Esophagus squamous epithelium (tissue), 5 donors: ENCODE data around the gene FUT9. TPM values are rescaled to one million over a fixed set of nuclear protein-coding genes. Genes with fewer than 3 reads are reported as not detected.

Experiments
- DNase-seq: peaks from one replicate; lab custom pipeline; 2025; lab: John Stamatoyannopoulos, UW
- H3K27ac ChIP-seq, 4 donors: fragments of 200-600 bp; sonication (generic); one replicate each; pipeline ENCODE4 v1.5.1; 2016 to 2019; ENCODE audit warnings: mild to moderate bottlenecking in 1 of 4
- H3K27me3 ChIP-seq, 4 donors: fragments of 200-600 bp; sonication (generic); 1 replicate in 3 of 4; 2 replicates in 1 of 4; pipeline versions ENCODE4 v1.5.1 to v1.6.0; 2017 to 2021; ENCODE audit warnings: antibody characterized with exemption in 1 of 4
- H3K36me3 ChIP-seq, 3 donors: fragments of 200-600 bp; sonication (generic); one replicate each; pipeline ENCODE4 v1.5.1; 2016 to 2019
- H3K4me1 ChIP-seq, 3 donors: fragments of 200-600 bp; sonication (generic); one replicate each; pipeline ENCODE4 v1.5.1; 2017 to 2019
- H3K4me3 ChIP-seq, 4 donors: fragments of 200-600 bp; sonication (generic); 1 replicate in 3 of 4; 2 replicates in 1 of 4; pipeline ENCODE4 v1.5.1; 2016 to 2019; ENCODE audit warnings: mild to moderate bottlenecking in 2 of 4, moderate library complexity in 1 of 4
- H3K9me3 ChIP-seq, 3 donors: fragments of 200-600 bp; sonication (generic); one replicate each; pipeline ENCODE4 v1.5.1; 2016 to 2019
- CTCF ChIP-seq, 6 experiments: fragments of 450-650 bp in 4 of 6; fragments of 200-600 bp in 2 of 6; sonication (generic) in 2 of 6; IDR thresholded peaks; one replicate each; pipeline ENCODE4 v1.5.1; 2016 to 2019; ENCODE audit warnings: antibody characterized with exemption in 6 of 6, mild to moderate bottlenecking in 4 of 6, moderate library complexity in 4 of 6
- POLR2A ChIP-seq, 4 donors: fragments of 450-650 bp; IDR thresholded peaks; one replicate each; pipeline ENCODE4 v1.6.1; 2017; ENCODE audit warnings: antibody characterized with exemption in 4 of 4, mild to moderate bottlenecking in 4 of 4, moderate library complexity in 3 of 4
- WGBS, 2 donors: methylation state at CpG; one replicate each; pipeline ENCODE4 v1.1.5; 2018; 5-methylcytosine and 5-hydroxymethylcytosine counted together
- intact Hi-C: fragments of 100-400 bp; cut with DNase I; formaldehyde crosslinking; loops from one replicate; pipeline ENCODE4 v1.15.0; 2022
- total RNA-seq, 4 donors: library from RNA; depleted of rRNA; stranded (reverse); fragments of >200 nt; gene quantifications; one replicate each; pipeline ENCODE4 v1.1.0, GENCODE V29; 2016
- donor health status: DM: yes; HTN: yes; CAD: no.

The FUT9 gene
- total RNA-seq, 4 donors from 2014 or later = not detected

GRCh38 chr6:96211341-96211740 is 195.6 kb downstream of the FUT9 start:
- TF ChIP-seq CTCF (IDR thresholded peaks at IDR 0.05) (no peak), POLR2A (IDR thresholded peaks at IDR 0.05) (no peak)
- no peaks in the 10 kb centered on the region for H3K9me3 ChIP-seq
- H3K4me1 ChIP-seq = no peaks in the 10 kb centered on the region
- H3K4me3 ChIP-seq = no peak overlapping the region
- DNase-seq = no peak
- WGBS, 2 donors = 54 to 63% methylated on average over 2 of the region's 2 CpGs
- no peaks in the 10 kb centered on the region for H3K27me3 ChIP-seq
- no peak overlapping the region for H3K27ac ChIP-seq
- intact Hi-C loops = no loop called here
- H3K36me3 ChIP-seq = no peaks in the 10 kb centered on the region

DNA sequence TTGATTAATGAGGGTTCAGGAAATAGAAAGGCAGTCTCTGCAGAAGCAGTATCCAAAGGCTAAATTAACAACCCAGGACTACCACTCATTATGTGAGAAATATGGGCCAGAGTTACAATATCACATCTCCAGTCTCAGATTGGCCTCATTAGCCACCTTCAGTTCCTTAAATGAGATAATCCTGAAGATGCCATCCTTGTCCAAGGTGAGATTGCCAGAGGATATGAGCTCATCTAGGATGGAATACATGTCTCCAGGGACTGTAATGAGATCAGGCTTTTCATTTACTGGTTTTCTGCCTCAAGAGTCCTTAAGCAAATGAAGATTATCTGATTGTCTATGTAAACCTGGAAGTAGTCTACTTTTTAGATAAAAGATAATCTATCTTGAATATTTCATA is 196.3 kb downstream of the FUT9 start:
- Histone ChIP-seq H3K4me1 (no peaks in the 10 kb centered on the region), H3K27ac (no peak overlapping the region), H3K27me3 (no peaks in the 10 kb centered on the region), H3K4me3 (no peak overlapping the region), H3K9me3 (no peaks in the 10 kb centered on the region), H3K36me3 (no peaks in the 10 kb centered on the region)
- TF ChIP-seq POLR2A (IDR thresholded peaks at IDR 0.05) = no peak
- TF ChIP-seq CTCF (IDR thresholded peaks at IDR 0.05) = no peak
- no peak for DNase-seq
- intact Hi-C loops = no loop called here

DNA sequence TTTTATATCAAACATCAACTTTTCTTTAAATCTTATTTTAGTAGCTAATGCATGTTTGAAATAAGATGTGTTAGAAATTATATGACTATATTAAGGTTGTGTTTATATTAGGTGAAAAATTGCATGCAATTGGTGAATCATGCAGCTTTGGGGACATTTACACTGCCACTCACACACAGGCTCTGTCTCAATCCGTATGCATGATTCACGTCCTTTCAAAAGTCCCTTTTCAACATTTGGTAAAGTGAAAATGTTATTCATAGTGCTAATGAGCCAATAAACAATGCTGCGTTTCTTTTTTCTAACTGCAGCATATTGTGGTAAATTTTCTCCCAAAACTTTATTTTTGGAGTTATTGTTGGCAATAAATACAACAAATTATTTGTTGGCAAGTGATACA is 198.0 kb downstream of the FUT9 start:
- Histone ChIP-seq H3K4me1 (no peaks in the 10 kb centered on the region), H3K27ac (no peak overlapping the region), H3K9me3 (no peaks in the 10 kb centered on the region), H3K36me3 (no peaks in the 10 kb centered on the region), H3K27me3 (no peaks in the 10 kb centered on the region), H3K4me3 (no peak overlapping the region)
- intact Hi-C loops = no loop called here
- TF ChIP-seq POLR2A (IDR thresholded peaks at IDR 0.05) (no peak), CTCF (IDR thresholded peaks at IDR 0.05) (no peak)
- WGBS, 2 donors = 55 to 67% methylated on average over 3 of the region's 3 CpGs
- no peak for DNase-seq

DNA sequence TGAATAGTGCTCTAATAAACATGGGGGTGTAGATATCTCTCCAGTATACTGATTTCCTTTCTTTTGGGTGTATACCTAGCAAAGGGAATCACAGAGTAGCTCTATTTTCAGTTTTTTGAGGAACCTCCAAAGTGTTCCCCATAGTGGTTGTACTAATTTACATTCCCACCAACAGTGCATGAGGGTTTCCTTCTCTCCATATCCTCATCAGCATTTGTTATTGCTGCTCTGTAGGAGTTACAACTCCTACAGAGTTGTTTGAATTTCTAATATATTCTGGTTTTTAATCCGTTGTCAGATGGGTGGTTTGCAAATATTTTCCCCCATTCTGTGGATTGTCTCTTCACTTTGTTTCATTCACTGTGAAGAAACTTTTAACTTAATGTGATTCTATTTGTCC is 207.9 kb downstream of the FUT9 start:
- H3K27ac ChIP-seq = no peak overlapping the region
- H3K36me3 ChIP-seq = no peaks in the 10 kb centered on the region
- H3K9me3 ChIP-seq = no peaks in the 10 kb centered on the region
- intact Hi-C loops = no loop called here
- 0 to 11% methylated on average over 1 of the region's 1 CpG for WGBS, 2 donors
- no peaks in the 10 kb centered on the region for H3K4me1 ChIP-seq
- TF ChIP-seq CTCF (IDR thresholded peaks at IDR 0.05) = no peak
- no peak for DNase-seq
- no peaks in the 10 kb centered on the region for H3K27me3 ChIP-seq
- no peak overlapping the region for H3K4me3 ChIP-seq

DNA sequence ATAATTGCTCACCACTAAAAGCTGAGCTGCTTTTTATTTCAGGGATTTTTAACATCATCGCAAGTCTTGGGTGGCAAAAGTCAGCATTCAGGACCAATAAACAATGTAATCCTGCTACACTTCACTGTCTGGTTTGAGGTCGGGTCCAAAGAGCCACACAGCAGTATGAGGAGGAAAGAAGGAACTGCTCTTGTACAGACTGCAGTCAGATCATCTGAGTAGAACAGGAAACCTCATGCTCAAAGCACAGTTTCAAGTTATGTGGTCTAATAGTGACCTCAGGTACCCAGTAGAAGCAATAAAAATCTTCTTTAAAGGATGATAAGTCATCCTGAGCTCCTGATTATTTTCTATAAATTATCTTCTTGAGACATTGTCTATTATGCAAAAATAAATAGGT is 211.4 kb downstream of the FUT9 start:
- Histone ChIP-seq H3K36me3 (no peaks in the 10 kb centered on the region), H3K9me3 (no peaks in the 10 kb centered on the region), H3K27me3 (no peaks in the 10 kb centered on the region), H3K27ac (no peak overlapping the region), H3K4me1 (no peaks in the 10 kb centered on the region), H3K4me3 (no peak overlapping the region)
- WGBS, 2 donors = 39 to 50% methylated on average over 2 of the region's 2 CpGs
- intact Hi-C loops = no loop called here
- DNase-seq = no peak
- TF ChIP-seq POLR2A (IDR thresholded peaks at IDR 0.05) = no peak
- TF ChIP-seq CTCF (IDR thresholded peaks at IDR 0.05) = no peak
